Stomach smooth muscle (tissue), 2 donors: Measurements from ENCODE around the gene CDO1.

Source experiments
- H3K27ac ChIP-seq: one replicate; pipeline ENCODE4 v1.7.0; 2013; ENCODE audit warnings: mild to moderate bottlenecking, low read length, inconsistent platforms
- H3K27me3 ChIP-seq, 2 donors: one replicate each; pipeline ENCODE4 v1.7.0; 2013; ENCODE audit warnings: low read length in 2 of 2; ENCODE audit not compliant: insufficient read depth in 2 of 2, control insufficient read depth in 1 of 2
- H3K36me3 ChIP-seq, 2 donors: one replicate each; pipeline ENCODE4 v1.7.0; 2013; ENCODE audit warnings: low read length in 2 of 2; ENCODE audit not compliant: control insufficient read depth in 2 of 2, insufficient read depth in 2 of 2
- H3K4me1 ChIP-seq: one replicate; pipeline ENCODE4 v1.7.0; 2013; ENCODE audit warnings: low read length; ENCODE audit not compliant: control insufficient read depth, insufficient read depth
- H3K4me3 ChIP-seq, 2 donors: one replicate each; pipeline ENCODE4 v1.7.0; 2013; ENCODE audit warnings: low read length in 2 of 2
- H3K9ac ChIP-seq, 2 donors: one replicate each; pipeline ENCODE4 v1.7.0; 2013; ENCODE audit warnings: low read length in 2 of 2, mild to moderate bottlenecking in 1 of 2
- H3K9me3 ChIP-seq, 2 donors: one replicate each; pipeline ENCODE4 v1.7.0; 2013; ENCODE audit warnings: low read length in 2 of 2; ENCODE audit not compliant: control insufficient read depth in 2 of 2
- donor health status: healthy.
- donor health status: Pancreatic carcinoma.

Gene CDO1

GRCh38 chr5:115844321-115844817 is 27.9 kb upstream of the CDO1 start:
- Histone ChIP-seq H3K9ac (no peak overlapping the region), H3K4me3 (peak overlapping the region in 1 of 2 donors; percentile 24), H3K4me1 (peaks cover 12% of the 10 kb centered on the region)

GRCh38 chr5:115843444-115844130 is 27.1 kb upstream of the CDO1 start:
- Histone ChIP-seq H3K9ac (no peak overlapping the region), H3K27ac (no peak overlapping the region), H3K4me1 (peaks cover 16% of the 10 kb centered on the region), H3K4me3 (peak overlapping the region in 1 of 2 donors; percentile 94), H3K36me3 (no peaks in the 10 kb centered on the region), H3K27me3 (no peaks in the 10 kb centered on the region), H3K9me3 (no peaks in the 10 kb centered on the region)

More at GRCh38 chr5:115844321-115844817, 27.9 kb upstream of the CDO1 start:
- H3K9me3 ChIP-seq, result no peaks in the 10 kb centered on the region
- no peaks in the 10 kb centered on the region for H3K36me3 ChIP-seq
- no peaks in the 10 kb centered on the region for H3K27me3 ChIP-seq
- H3K27ac ChIP-seq, result peak overlapping the region; percentile 50

GRCh38 chr5:115842952-115843351 is 26.5 kb upstream of the CDO1 start:
- no peaks in the 10 kb centered on the region for H3K27me3 ChIP-seq

GRCh38 chr5:115842089-115842935 is 25.9 kb upstream of the CDO1 start:
- Histone ChIP-seq H3K27ac (peak overlapping the region; percentile 85), H3K9me3 (no peaks in the 10 kb centered on the region), H3K4me1 (peaks cover 20% of the 10 kb centered on the region), H3K4me3 (peak overlapping the region; percentile 91 to 94), H3K9ac (peak overlapping the region; percentile 81 to 90), H3K36me3 (peaks cover 0 to 5% of the 10 kb centered on the region in 2 donors), H3K27me3 (no peaks in the 10 kb centered on the region)

More at GRCh38 chr5:115842952-115843351, 26.5 kb upstream of the CDO1 start:
- peak overlapping the region; percentile 91 to 94 for H3K4me3 ChIP-seq
- H3K27ac ChIP-seq, result peak overlapping the region; percentile 85
- H3K4me1 ChIP-seq, result peaks cover 20% of the 10 kb centered on the region
- peak overlapping the region; percentile 81 to 90 for H3K9ac ChIP-seq
- H3K36me3 ChIP-seq, result peaks cover 0 to 3% of the 10 kb centered on the region in 2 donors
- H3K9me3 ChIP-seq, result no peaks in the 10 kb centered on the region

- H3K9ac ChIP-seq, result peak within 1 kb of the TSS; percentile 89 to 90
- peaks cover 0 to 5% of the 10 kb centered on the region in 2 donors for H3K36me3 ChIP-seq
- H3K9me3 ChIP-seq, result no peaks in the 10 kb centered on the region
- H3K27me3 ChIP-seq, result no peaks in the 10 kb centered on the region
- peak within 1 kb of the TSS; percentile 91 to 94 for H3K4me3 ChIP-seq
- H3K27ac ChIP-seq, result peak within 1 kb of the TSS; percentile 85
- H3K4me1 ChIP-seq, result peaks cover 20% of the 10 kb centered on the region
Observed at GRCh38 chr5:115841382-115842088, 25.1 kb upstream of the CDO1 start, which contains the start of the genes AP3S1 and ATG12. TSS of gene AP3S1 (plus strand) at chr5:115841935. CDS start at chr5:115842038, 103 bp downstream. TSS of gene ATG12 (minus strand) at chr5:115841565. CDS start at chr5:115841552, 13 bp downstream.

- Histone ChIP-seq H3K4me1 (peaks cover 20% of the 10 kb centered on the region), H3K27ac (peak overlapping the region; percentile 85), H3K9ac (peak overlapping the region; percentile 89 to 90)
Observed at GRCh38 chr5:115840873-115841272, 24.4 kb upstream of the CDO1 start.

GRCh38 chr5:115838885-115839518 is 22.5 kb upstream of the CDO1 start:
- Histone ChIP-seq H3K9me3 (no peaks in the 10 kb centered on the region), H3K27ac (no peak overlapping the region), H3K36me3 (peaks cover 5 to 19% of the 10 kb centered on the region in 2 donors), H3K4me1 (peaks cover 12% of the 10 kb centered on the region), H3K27me3 (no peaks in the 10 kb centered on the region), H3K4me3 (peak overlapping the region in 1 of 2 donors; percentile 36), H3K9ac (no peak overlapping the region)

More at GRCh38 chr5:115840873-115841272, 24.4 kb upstream of the CDO1 start:
- Histone ChIP-seq H3K36me3 (peaks cover 0 to 11% of the 10 kb centered on the region in 2 donors), H3K27me3 (no peaks in the 10 kb centered on the region), H3K9me3 (no peaks in the 10 kb centered on the region), H3K4me3 (peak overlapping the region; percentile 91 to 94)

- Histone ChIP-seq H3K27ac (no peak overlapping the region), H3K9me3 (no peaks in the 10 kb centered on the region), H3K27me3 (no peaks in the 10 kb centered on the region), H3K9ac (no peak overlapping the region), H3K36me3 (peaks cover 9 to 26% of the 10 kb centered on the region in 2 donors), H3K4me1 (peaks cover 8% of the 10 kb centered on the region), H3K4me3 (no peak overlapping the region)
Observed at GRCh38 chr5:115835481-115835880, 19.0 kb upstream of the CDO1 start.

- Histone ChIP-seq H3K27ac (no peak overlapping the region), H3K4me3 (no peak overlapping the region), H3K4me1 (no peaks in the 10 kb centered on the region), H3K9me3 (no peaks in the 10 kb centered on the region), H3K9ac (no peak overlapping the region), H3K36me3 (peaks cover 9 to 26% of the 10 kb centered on the region in 2 donors), H3K27me3 (no peaks in the 10 kb centered on the region)
Observed at GRCh38 chr5:115831163-115831768, 14.8 kb upstream of the CDO1 start.
